GM11168 (cell line): ENCODE results near the gene DDX10.

Source experiments
- in situ Hi-C: fragments of 300-500 bp; cut with MboI; formaldehyde crosslinking; loops from one replicate; pipeline ENCODE4 v1.12.0; 2022; ENCODE audit warnings: low sequenced_read_pairs; ENCODE audit not compliant: unreplicated experiment

DDX10 gene

GRCh38 chr11:108926171-108926840 is 261.4 kb downstream of the DDX10 start:
- in situ Hi-C loops: no loop called here

- in situ Hi-C loops: no loop called here
Measured at GRCh38 chr11:108926841-108927577, 262.1 kb downstream of the DDX10 start.

- in situ Hi-C loops: no loop called here
Measured at GRCh38 chr11:108927791-108928545, 263.1 kb downstream of the DDX10 start.

DNA sequence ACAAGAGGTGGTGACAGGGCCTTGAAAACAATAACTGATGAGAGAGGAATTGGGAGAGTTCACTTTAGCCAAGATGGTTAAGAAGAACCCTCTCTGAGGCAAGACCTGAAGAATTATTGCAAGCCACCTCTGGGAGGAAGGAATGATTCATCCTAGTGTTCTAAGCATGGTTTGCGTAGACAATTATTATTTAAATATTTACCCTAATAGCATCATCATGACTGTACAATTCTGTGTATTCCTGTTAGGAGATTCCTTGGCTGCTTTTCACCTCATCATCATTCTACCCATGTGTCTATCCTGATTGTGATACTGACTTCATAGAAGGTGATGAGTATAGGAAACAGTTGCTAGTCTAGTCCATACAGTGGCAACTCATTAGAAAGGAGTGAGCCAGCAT is 264.4 kb downstream of the DDX10 start:
- in situ Hi-C loops: no loop called here

- in situ Hi-C loops: no loop called here
Measured at GRCh38 chr11:108931168-108931567, 266.3 kb downstream of the DDX10 start.

DNA sequence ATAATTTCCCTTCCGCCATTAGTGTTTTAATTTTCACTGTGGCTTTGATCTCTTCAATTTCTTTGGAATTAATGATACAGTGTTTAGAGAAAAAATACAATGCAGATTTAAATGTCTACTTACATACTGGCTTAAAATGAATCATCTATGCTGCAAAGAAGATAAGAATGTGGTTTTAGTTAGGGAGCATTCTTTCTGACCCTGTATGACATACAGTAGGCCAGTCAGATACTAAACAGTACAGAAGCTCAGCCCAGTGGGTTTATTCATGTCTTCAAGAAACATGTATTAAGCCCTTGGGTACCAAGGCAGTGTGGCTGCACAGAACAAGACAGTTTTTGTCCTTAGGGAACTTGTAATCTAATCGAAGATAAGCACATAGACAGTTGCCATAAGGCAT is 268.8 kb downstream of the DDX10 start:
- in situ Hi-C loops: no loop called here

DNA sequence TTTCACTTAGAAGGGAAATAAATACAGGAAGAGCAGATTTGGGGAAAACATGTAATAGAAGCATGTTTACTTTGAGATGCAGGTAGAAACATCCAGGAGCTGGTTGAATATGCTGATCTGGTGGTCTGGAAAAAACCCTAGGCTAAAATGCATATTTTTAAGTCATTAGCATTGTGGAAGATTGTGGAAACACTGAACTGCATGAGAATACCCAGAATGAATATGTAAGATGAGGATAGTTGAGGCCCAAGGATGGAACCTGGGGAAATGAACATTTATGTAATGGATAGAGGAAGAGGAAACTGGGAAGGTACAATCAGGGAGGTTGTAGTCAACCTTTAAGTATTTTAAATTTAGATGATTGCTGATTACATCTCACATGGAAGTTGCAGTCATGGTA is 269.4 kb downstream of the DDX10 start:
- in situ Hi-C loops: no loop called here

GRCh38 chr11:108934696-108935095 is 269.8 kb downstream of the DDX10 start:
- in situ Hi-C loops: no loop called here

DNA sequence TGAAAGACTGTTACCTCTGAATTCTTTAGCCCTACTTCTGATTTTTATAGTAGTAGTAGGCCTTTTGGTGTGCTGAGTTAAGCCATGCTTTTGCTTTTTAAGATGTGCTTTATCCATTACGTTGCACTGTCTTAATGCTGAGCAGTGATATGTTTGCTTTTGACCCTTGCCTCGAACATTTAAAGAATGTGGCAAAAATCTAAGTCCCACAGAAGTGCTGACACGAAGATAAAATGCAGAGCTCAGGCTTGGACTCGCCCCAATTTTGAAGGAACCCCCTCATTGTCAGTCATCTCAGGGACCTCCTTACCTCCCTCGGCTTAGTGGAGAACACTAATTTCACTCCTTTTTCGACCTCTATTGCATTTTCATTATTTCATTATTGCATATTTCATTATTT is 272.9 kb downstream of the DDX10 start:
- in situ Hi-C loops: no loop called here

DNA sequence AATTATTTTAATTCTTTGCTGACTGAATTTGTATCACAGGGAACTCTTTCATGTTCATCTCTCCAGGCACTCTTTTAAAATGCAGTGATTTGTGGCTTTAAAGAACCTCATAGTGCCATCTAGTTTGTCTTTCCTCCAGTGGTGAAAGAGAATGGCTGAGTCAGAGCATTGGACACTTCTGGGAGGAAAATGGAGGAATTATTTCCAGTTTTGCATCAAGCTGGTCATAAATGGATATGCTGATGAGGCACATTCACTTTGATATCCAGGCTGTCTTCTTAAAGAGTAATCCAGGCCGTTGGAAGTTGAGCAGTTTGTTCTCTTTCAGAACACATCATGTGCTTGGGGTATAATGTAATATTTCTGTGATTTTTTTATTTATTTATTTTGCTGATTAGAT is 273.7 kb downstream of the DDX10 start:
- in situ Hi-C loops: no loop called here

DNA sequence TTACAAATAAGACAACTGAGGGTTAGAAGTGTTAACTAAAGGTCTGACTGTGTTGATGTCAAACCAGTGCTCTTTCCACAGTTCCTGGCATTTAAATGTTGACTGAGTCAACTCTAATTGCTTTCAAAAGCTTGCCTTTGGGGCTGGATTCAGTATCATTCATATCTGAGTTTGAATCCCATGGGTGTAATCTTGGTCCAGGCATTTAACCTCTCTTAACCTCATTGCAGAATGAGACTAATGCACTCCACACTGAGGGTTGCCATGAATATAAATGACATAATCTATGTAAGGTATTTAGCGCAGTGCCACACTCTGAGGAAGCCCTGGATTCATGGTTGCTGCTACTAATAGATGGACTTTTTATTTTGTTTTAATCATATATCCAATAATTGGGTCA is 274.3 kb downstream of the DDX10 start:
- in situ Hi-C loops: no loop called here

DNA sequence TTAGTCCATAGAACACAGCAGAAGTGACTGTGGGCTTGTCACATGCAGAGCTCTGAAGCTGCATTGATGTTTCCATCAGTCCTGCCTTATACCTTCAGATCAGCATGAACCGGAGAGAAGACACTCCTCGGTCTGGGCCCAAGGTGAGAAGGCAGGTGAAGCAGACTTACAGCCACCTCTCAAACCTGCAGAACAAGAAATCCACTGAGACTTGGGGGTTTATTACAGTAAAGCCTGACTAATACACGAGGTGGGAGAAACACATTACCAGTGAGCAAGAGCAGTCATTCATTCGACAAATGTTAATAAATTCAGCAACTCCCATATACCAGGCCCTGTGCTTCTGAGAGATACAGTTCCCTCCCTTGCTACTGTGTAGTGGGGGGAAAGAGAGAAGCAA is 279.0 kb downstream of the DDX10 start:
- in situ Hi-C loops: no loop called here

DNA sequence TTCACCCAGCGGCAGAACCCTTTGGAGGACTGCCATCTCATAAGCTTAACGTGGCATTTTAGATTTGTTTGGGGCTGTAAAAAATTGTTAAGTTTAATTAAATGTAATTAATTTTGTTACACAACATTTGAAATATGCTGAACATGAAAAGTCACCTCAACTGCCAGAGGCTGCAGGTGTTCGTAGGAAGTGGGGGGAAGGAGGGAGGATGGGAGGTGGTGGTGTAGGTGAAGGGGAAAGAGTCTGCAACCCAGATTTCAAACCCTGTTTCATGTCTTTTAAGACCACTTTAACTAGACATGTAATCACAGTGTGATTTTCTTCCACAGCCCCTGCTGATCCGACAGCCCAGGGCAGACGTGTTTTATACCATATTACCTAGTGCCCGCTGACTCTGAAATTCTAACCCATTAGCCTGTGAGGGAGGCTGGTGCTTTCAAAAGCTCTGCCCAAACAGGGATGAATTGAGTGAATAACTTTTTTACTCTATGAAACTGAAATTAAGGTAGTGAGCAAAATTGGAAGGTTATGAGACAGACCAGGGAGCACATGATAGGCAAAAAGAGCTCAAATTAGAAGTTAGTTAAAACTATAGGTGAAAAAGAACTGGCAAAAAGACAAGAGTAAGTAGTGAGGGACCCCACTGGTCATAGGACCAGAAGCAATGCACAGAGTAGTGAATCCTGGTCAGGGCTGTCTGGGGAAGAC is 279.8 kb downstream of the DDX10 start:
- in situ Hi-C loops: no loop called here

- in situ Hi-C loops: no loop called here
Measured at GRCh38 chr11:108945341-108945740, 280.5 kb downstream of the DDX10 start.

DNA sequence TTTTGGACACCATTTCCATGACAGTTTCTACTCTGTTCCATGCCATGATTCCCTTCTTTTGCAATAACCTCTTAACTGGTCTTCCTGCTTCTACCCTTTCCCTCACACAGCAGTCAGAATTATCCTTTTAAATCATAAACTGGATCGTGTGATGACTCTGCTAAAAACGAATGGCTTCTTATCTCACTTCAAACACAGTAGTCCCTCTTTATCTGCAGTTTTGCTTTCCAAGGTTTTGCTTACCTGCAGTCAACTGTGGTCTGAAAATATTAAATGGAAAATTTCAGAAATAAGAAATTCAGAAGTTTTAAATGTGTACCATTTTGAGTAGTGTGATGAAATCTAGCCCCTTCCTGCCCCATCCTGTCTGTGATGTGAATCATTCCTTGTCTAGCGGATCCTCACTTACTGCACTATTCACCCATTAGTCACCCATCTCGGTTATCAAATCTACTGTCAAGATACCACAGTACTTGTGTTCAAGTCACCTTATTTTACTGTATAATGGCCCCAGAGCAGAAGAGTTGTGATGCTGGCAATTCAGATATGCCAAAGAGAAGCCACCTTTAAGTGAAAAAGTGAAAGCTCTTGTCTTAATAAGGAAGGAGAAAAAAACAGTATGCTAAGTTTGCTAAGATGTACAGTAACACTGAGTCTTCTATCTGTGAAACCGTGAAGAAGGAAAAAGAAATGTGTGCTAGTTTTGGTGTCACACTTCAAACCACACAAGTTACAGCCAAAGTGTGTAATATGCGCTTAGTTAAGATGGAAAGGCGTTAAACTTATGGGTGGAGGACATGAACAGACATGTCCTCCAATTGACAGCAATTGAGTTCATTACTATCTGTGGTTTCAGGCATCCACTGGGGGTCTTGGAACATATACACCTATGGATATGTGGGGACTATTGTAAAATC is 283.0 kb downstream of the DDX10 start:
- in situ Hi-C loops: no loop called here

- in situ Hi-C loops: no loop called here
Measured at GRCh38 chr11:108958368-108959104, 293.7 kb downstream of the DDX10 start.

DNA sequence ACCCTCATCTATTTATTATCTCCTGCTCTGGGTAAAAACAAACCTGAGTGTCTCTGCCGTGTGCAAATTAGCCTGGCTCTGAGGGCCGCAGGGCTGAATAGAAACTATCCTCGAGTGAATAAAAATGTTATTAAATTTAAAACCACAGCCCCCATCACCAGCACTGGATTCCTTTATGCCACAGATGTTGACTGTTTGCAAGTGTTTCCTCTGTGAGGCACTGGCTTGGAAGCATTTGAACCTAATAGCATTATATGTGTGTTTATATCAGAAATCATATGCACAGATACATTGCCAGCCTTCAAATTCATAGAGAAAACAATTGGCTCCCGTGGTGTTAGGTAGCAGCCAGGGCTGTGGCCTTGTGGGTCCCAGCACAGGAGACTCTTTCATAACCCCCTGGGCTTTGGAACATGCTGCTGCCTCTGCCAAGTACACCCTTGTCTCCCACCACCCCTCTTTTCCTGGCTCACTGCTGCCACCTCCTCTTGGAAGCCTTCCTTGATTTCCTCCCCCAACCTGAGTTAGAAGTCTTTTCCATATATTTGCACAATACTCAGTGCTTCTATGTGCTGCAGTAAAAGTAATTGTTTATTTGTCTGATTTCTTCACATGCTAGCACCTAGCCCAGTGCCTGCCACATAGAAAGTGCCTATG is 294.4 kb downstream of the DDX10 start:
- in situ Hi-C loops: no loop called here

- in situ Hi-C loops: no loop called here
Measured at GRCh38 chr11:108959874-108960273, 295.0 kb downstream of the DDX10 start.

- in situ Hi-C loops: no loop called here
Measured at GRCh38 chr11:108960501-108960900, 295.6 kb downstream of the DDX10 start.
